WI38 (cell line): ENCODE results near the gene ERBB4.

Source experiments
- H3K4me3 ChIP-seq: 2 replicates; pipeline ENCODE4 v1.5.1; 2011; ENCODE audit warnings: low read depth, mild to moderate bottlenecking, control low read depth, low read length
- TF ChIP-seq, protein P1 (sequence below): IDR thresholded peaks from 2 replicates; pipeline ENCODE4 v1.5.1; 2012; ENCODE audit warnings: low read depth, mild to moderate bottlenecking, control low read depth, low read length

Gene ERBB4

DNA sequence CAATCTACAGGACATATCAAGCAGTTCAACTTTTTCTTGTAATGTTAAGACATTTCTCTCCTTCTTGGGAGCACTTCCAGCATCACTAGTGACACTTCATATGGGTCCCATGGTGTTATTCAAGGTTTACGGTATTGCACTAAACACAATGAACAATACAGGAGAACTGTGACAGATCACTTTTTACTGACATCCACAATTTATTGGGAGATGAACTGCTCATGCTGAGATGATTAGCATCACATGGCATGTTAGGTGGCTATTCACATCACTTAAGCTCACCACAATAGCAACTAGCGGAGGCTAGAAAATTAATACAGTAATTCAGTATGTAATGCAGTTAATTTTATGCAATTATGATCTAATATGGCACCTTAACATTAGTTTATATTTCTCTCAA is 264.4 kb downstream of the ERBB4 start:
- no peak overlapping the region for H3K4me3 ChIP-seq
- TF ChIP-seq, protein P1, sequence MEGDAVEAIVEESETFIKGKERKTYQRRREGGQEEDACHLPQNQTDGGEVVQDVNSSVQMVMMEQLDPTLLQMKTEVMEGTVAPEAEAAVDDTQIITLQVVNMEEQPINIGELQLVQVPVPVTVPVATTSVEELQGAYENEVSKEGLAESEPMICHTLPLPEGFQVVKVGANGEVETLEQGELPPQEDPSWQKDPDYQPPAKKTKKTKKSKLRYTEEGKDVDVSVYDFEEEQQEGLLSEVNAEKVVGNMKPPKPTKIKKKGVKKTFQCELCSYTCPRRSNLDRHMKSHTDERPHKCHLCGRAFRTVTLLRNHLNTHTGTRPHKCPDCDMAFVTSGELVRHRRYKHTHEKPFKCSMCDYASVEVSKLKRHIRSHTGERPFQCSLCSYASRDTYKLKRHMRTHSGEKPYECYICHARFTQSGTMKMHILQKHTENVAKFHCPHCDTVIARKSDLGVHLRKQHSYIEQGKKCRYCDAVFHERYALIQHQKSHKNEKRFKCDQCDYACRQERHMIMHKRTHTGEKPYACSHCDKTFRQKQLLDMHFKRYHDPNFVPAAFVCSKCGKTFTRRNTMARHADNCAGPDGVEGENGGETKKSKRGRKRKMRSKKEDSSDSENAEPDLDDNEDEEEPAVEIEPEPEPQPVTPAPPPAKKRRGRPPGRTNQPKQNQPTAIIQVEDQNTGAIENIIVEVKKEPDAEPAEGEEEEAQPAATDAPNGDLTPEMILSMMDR = no peak

DNA sequence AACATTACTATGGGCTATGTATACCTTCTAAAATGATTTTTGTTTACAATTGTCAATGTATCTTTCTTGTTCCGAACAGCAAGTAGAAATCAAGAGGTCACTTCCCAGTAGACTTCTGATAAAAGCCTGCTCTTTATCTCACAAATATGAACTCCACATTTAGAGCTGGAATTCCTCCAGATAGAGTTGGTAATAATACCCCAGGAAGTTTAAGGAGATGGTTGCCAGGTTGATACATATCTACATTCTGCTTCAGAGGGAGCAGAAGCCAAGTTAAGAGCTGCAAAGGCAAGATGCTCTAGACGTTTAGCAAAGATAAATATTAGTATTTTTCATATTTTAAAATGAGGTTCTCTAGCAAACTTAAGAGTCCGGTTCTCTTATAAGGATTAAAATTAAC is 267.0 kb downstream of the ERBB4 start:
- no peak overlapping the region for H3K4me3 ChIP-seq
- TF ChIP-seq, protein P1 = no peak

DNA sequence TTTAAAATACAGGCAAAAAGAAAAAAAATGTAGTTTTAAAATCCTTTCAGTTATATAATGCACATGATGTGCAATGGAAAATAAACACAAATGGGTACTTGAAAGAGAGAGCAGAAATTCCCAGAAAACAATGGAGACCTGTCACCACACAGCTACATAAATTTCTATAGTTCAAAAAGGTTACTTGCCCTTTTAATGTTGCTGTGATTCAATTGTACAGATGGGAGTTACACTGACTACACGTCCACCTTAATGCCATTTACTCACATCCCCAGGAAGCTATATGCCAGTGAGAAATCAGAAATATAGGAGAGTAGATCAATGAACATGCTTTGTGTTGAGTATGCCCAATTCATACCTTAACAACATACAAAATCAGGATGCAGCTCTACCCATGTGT is 269.6 kb downstream of the ERBB4 start:
- TF ChIP-seq, protein P1 = no peak
- H3K4me3 ChIP-seq = no peak overlapping the region

DNA sequence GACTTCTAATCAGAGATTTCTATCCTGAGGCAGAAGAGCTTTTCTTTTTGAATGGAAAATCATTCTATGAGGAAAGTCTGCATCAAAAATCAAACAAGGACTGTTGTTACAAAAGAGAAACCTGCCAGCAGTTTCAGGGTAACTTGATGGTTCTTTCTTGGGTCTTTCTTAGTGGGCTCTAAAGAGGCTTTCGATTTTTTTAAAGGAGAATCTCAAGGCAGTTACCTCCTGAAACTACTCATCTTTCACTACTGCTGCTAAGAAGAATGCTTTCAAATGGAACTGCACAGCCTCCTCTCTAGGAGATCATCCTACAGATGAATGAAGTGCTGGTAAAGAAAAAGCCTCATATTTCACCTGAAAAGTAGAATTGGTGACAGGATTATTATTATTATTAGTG is 272.3 kb downstream of the ERBB4 start:
- TF ChIP-seq, protein P1 = no peak

DNA sequence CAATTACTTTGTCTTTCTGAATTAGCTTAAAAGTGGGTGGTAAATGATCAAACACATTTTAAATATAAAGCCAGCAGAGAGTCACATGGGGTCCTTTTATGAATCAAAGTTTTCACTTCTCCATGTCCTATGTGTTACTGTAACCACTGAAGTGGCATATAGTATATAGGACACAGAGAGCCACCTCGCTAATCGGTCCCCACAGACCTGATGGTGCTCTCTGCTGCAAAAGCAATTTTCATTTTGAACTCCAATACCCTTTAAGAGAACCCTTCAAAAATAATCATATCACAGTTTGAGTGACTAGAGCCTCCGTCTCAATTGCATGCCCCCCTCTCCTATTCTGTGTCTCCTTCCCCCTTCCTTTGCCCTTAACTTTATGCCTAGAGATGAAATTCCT is 272.8 kb downstream of the ERBB4 start:
- no peak overlapping the region for H3K4me3 ChIP-seq

More for the DNA sequence above, 272.3 kb downstream of the ERBB4 start:
- H3K4me3 ChIP-seq = no peak overlapping the region

DNA sequence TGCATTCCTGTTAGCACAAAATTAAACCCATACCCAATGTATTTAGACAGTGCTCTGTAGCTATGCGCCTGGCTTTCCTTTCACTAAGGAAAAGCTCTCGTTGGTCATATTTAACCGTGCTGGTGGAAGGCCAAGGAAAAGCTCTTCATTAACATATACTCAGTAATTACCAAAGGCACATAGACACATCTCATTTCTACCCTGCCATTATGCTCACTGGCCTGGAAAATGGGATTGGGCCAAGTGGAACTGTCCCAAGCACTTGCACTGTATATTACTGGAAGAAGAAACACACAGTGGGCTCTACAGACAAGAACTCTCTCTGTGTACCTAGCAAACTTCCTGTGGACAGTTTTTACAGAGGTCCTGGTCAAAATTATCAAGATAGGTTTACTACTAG is 274.4 kb downstream of the ERBB4 start:
- TF ChIP-seq, protein P1 = no peak

More for the DNA sequence above, 272.8 kb downstream of the ERBB4 start:
- TF ChIP-seq, protein P1 = no peak

DNA sequence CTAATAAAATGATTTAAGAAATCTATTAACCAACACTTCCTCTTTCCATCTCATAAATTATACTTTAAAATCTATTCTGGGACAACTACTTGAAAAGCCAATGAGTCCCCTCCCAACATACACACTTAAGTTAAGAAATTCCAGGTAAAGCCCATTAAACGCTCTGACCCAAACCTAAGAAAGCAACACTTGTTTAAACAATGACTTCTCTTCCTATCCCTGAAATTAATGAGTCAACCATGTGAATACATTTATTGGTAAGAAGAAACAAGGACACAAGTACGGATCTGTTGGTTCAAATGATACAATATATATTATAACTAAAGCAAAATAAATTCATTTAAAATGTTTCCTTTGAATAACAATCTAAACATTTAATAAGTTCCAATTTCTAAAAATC is 279.4 kb downstream of the ERBB4 start:
- TF ChIP-seq, protein P1 = no peak
- no peak overlapping the region for H3K4me3 ChIP-seq

More for the DNA sequence above, 274.4 kb downstream of the ERBB4 start:
- no peak overlapping the region for H3K4me3 ChIP-seq
